HG02973 (cell line): ENCODE results near the gene RNF8.
"Not testable (repeated sequence)": the region's sequence is repeated elsewhere in the genome, so short reads cannot be mapped to it uniquely, and the experiment has no call there.

ENCODE experiments used
- ATAC-seq: cut with Tn5 transposase; IDR thresholded peaks from one replicate; pipeline ENCODE4 v1.9.1; 2021; ENCODE audit warnings: moderate library complexity; ENCODE audit not compliant: unreplicated experiment

The RNF8 gene

DNA sequence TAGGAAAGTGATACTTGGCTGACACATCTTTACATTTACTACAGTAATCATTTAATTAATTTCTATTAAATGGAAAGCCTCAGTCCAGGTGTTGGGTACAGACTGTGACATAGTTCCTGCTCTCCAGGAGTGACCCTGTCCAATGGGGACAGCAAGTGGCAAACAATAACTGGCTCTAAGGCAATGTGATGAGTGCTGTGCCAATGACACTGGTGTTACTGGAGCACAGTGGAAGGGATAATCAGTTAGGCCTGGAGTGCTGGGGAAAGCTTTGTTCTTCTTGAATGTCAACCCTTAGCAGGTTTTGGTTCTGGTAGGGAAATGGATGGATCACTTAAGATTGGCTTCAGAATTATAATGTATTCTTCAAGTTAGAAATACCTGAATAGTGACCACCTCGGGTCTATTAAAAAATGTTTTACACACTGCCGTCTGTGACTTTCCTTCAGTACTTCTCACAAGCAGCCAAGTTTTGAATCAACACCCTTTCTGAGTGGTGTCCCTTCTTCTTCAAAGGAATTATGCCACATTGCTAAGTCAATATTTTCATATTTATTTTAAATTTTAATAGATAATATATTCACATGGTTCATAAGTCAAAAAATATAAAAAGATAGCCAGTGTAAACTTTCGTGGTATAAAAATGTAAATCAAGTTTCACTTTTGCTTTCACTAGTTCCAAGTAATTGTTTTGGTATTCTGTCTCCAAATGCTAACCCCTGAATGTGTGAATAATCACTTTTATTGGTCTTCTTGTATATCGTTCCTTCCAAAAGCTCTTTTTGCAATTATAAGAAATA, 88.8 kb downstream of the RNF8 start:
- ATAC-seq, result no peak

DNA sequence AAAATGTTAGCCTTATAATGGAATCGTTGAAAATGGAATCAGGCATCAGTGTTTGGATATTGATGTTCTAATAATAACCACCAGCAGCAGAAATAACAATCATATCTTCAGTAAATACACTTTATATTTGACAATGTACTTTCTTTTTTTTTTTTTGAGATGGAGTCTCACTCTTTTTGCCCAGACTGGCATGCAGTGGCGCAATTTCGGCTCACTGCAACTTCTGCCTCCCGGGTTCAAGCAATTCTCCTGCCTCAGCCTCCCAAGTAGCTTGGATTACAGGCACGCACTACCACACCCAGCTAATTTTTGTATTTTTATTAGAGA, 89.4 kb downstream of the RNF8 start:
- not testable (repeated sequence) for ATAC-seq
